ENCODE results near the gene MYO1G.
"Not testable (repeated sequence)": the region's sequence is repeated elsewhere in the genome, so short reads cannot be mapped to it uniquely, and the experiment has no call there.

MYO1G gene

GRCh38 chr7:44978511-44979366 lies at the start of gene MYO1G:
TSS of gene MYO1G (minus strand) at chr7:44979015. CDS start at chr7:44978961, 54 bp downstream.
- in situ Hi-C loops (cut with HindIII; ENCODE audit: low sequenced_read_pairs): no loop called here

- in situ Hi-C loops (cut with HindIII; ENCODE audit: low sequenced_read_pairs): no loop called here
Observed at GRCh38 chr7:45028138-45028919, 49.5 kb upstream of the MYO1G start.

GRCh38 chr7:45027774-45028114 lies 48.9 kb upstream of the MYO1G start:
- in situ Hi-C loops (cut with HindIII; ENCODE audit: low sequenced_read_pairs): no loop called here

GRCh38 chr7:45026984-45027773 lies 48.4 kb upstream of the MYO1G start:
- in situ Hi-C loops (cut with HindIII; ENCODE audit: low sequenced_read_pairs): no loop called here

GRCh38 chr7:45026013-45026412 lies 47.2 kb upstream of the MYO1G start:
- in situ Hi-C loops (cut with HindIII; ENCODE audit: low sequenced_read_pairs): no loop called here

- in situ Hi-C loops (cut with HindIII; ENCODE audit: low sequenced_read_pairs): not testable (repeated sequence)
Observed at GRCh38 chr7:45025473-45025872, 46.7 kb upstream of the MYO1G start.

- in situ Hi-C loops (cut with HindIII; ENCODE audit: low sequenced_read_pairs): no loop called here
Observed at GRCh38 chr7:45024126-45024744, 45.4 kb upstream of the MYO1G start.

- in situ Hi-C loops (cut with HindIII; ENCODE audit: low sequenced_read_pairs): no loop called here
Observed at GRCh38 chr7:45021604-45022296, 42.9 kb upstream of the MYO1G start.

- in situ Hi-C loops (cut with HindIII; ENCODE audit: low sequenced_read_pairs): no loop called here
Observed at GRCh38 chr7:45020915-45021314, 42.1 kb upstream of the MYO1G start.

- in situ Hi-C loops (cut with HindIII; ENCODE audit: low sequenced_read_pairs): no loop called here
Observed at GRCh38 chr7:45017253-45017652, 38.4 kb upstream of the MYO1G start.

GRCh38 chr7:45015313-45015712 lies 36.5 kb upstream of the MYO1G start:
- in situ Hi-C loops (cut with HindIII; ENCODE audit: low sequenced_read_pairs): no loop called here

- in situ Hi-C loops (cut with HindIII; ENCODE audit: low sequenced_read_pairs): no loop called here
Observed at GRCh38 chr7:45013465-45013967, 34.7 kb upstream of the MYO1G start.

- in situ Hi-C loops (cut with HindIII; ENCODE audit: low sequenced_read_pairs): no loop called here
Observed at GRCh38 chr7:45007571-45008328, 28.9 kb upstream of the MYO1G start.

GRCh38 chr7:45007106-45007505 lies 28.3 kb upstream of the MYO1G start:
- in situ Hi-C loops (cut with HindIII; ENCODE audit: low sequenced_read_pairs): no loop called here

- in situ Hi-C loops (cut with HindIII; ENCODE audit: low sequenced_read_pairs): no loop called here
Observed at GRCh38 chr7:45003789-45004188, 25.0 kb upstream of the MYO1G start.

GRCh38 chr7:45001826-45002225 lies 23.0 kb upstream of the MYO1G start:
- in situ Hi-C loops (cut with HindIII; ENCODE audit: low sequenced_read_pairs): no loop called here

- in situ Hi-C loops (cut with HindIII; ENCODE audit: low sequenced_read_pairs): no loop called here
Observed at GRCh38 chr7:45001138-45001694, 22.4 kb upstream of the MYO1G start.

GRCh38 chr7:45000093-45001032 lies 21.5 kb upstream of the MYO1G start, which contains the start of gene CCM2:
TSS of gene CCM2 (plus strand) at chr7:45000201. CDS start at chr7:45000334, 133 bp downstream.
- in situ Hi-C loops (cut with HindIII; ENCODE audit: low sequenced_read_pairs): no loop called here
